ENCODE measurements around the gene TLR9. TPM values are rescaled to one million over a fixed set of nuclear protein-coding genes. Genes with fewer than 3 reads are reported as not detected.

The TLR9 gene
- total and polyA plus RNA-seq, 9 of the 15 experiments (the other 6 are each of a cell fraction or from before 2014, with no cell fraction given), result not detected

DNA sequence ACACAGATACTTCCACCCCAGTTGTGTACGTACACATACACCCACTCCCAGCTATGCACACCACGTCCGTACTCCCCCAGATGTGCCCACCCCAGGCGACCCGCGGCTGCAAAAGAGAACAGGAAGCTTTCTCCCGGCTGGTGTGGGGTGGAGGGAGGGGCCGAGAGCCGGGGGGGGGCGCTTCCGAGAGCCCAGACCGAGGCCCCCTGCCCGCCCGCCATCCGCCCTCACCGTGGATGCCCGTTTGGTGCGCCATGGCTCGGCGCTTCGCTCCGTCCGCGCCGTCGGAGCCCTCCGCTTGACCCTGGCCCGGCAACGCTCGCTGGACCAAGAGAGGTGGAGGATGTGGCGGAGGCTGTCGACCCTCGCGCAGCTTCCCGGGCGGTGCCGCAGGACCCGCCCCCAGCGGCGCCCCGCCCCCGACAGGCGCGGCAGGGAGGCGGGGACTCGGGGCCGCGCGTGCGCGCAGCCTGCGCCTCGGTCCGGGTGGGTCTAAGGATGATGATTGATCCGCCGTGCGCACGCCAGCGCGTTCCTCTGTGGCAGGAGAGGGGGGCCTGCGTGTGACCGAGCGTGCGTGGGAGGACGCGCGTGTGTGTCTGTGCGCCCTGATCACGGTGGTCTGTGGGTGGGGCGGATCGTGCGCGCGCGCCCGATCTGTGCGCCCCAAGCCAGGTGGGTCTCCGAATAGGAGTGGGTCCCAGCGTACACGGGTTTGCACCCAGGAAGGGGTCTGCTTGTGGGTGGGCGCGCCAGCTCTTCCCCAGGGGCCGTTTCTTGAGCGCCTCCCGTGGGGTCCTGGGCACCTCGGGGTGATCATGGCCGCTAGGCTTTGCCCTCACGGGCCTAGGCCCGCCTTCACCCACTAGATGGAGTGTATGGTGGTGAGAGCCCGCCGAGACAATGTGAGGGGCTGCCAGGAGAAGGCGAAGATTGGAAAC lies 13.6 kb upstream of the TLR9 start, which contains the start of gene TWF2 (continued):
- TF ChIP-seq POU5F1 (IDR thresholded peaks at IDR 0.05; ENCODE audit: borderline replicate concordance, low read depth, low read length, partially characterized antibody), result no peak
- TF ChIP-seq, protein P1, sequence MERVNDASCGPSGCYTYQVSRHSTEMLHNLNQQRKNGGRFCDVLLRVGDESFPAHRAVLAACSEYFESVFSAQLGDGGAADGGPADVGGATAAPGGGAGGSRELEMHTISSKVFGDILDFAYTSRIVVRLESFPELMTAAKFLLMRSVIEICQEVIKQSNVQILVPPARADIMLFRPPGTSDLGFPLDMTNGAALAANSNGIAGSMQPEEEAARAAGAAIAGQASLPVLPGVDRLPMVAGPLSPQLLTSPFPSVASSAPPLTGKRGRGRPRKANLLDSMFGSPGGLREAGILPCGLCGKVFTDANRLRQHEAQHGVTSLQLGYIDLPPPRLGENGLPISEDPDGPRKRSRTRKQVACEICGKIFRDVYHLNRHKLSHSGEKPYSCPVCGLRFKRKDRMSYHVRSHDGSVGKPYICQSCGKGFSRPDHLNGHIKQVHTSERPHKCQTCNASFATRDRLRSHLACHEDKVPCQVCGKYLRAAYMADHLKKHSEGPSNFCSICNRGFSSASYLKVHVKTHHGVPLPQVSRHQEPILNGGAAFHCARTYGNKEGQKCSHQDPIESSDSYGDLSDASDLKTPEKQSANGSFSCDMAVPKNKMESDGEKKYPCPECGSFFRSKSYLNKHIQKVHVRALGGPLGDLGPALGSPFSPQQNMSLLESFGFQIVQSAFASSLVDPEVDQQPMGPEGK (CRISPR knock-in tag; IDR thresholded peaks at IDR 0.05; ENCODE audit: borderline replicate concordance), result no peak
- TF ChIP-seq TEAD1 (CRISPR knock-in tag; IDR thresholded peaks at IDR 0.05), result peak in 1 of 2 experiments; percentile 60; a peak in 1 of 4 replicates
- TF ChIP-seq DDX20 (tag; IDR thresholded peaks at IDR 0.05; ENCODE audit: low read depth), result no peak
- peak; percentile 65; the same call in 1 of the 2 replicates for TF ChIP-seq RB1 (IDR thresholded peaks at IDR 0.05; ENCODE audit: low read depth)
- no peak for TF ChIP-seq STAT5B (CRISPR knock-in tag; IDR thresholded peaks at IDR 0.05)
- TF ChIP-seq, protein P2, sequence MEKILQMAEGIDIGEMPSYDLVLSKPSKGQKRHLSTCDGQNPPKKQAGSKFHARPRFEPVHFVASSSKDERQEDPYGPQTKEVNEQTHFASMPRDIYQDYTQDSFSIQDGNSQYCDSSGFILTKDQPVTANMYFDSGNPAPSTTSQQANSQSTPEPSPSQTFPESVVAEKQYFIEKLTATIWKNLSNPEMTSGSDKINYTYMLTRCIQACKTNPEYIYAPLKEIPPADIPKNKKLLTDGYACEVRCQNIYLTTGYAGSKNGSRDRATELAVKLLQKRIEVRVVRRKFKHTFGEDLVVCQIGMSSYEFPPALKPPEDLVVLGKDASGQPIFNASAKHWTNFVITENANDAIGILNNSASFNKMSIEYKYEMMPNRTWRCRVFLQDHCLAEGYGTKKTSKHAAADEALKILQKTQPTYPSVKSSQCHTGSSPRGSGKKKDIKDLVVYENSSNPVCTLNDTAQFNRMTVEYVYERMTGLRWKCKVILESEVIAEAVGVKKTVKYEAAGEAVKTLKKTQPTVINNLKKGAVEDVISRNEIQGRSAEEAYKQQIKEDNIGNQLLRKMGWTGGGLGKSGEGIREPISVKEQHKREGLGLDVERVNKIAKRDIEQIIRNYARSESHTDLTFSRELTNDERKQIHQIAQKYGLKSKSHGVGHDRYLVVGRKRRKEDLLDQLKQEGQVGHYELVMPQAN (IDR thresholded peaks at IDR 0.05; ENCODE audit: borderline replicate concordance), result peak; percentile 16; the same call in 1 of the 2 replicates
- 0 out of 2 replicates have a peak, but pooled peaks have one; percentile 29 for TF ChIP-seq GABPA (tag; conservative IDR thresholded peaks at IDR 0.05; ENCODE audit: low read depth)
- TF ChIP-seq ZBTB7A (IDR thresholded peaks at IDR 0.05; ENCODE audit: borderline replicate concordance, control insufficient read depth, low read depth, low read length), result peak; percentile 45; the same call in 1 of the 2 replicates
- TF ChIP-seq GTF2A2 (tag; IDR thresholded peaks at IDR 0.05), result no peak
- no peak for TF ChIP-seq SMAD2 (IDR thresholded peaks at IDR 0.05; ENCODE audit: low read depth, low read length)
- TF ChIP-seq CBX1 (IDR thresholded peaks at IDR 0.05; ENCODE audit: low read depth), result 0 out of 2 replicates have a peak, but pooled peaks have one; percentile 29
- TF ChIP-seq TAF1 (IDR thresholded peaks at IDR 0.05; ENCODE audit: control insufficient read depth, extremely low read depth, insufficient read depth, low read length, severe bottlenecking), result peak; percentile 26
- 0 out of 4 replicates have a peak, but pooled peaks have one; percentile 19 to 33 for TF ChIP-seq MAZ (CRISPR knock-in tag; conservative IDR thresholded peaks at IDR 0.05 in 1 of 2, IDR thresholded peaks at IDR 0.05 in 1 of 2)
- no peak for TF ChIP-seq NELFE (IDR thresholded peaks at IDR 0.05; ENCODE audit: insufficient read depth, insufficient read length)
- 0 out of 2 replicates have a peak, but pooled peaks have one; percentile 3 for TF ChIP-seq ZBTB1 (CRISPR knock-in tag; IDR thresholded peaks at IDR 0.05; ENCODE audit: borderline replicate concordance, low read depth)
- TF ChIP-seq, protein P3, sequence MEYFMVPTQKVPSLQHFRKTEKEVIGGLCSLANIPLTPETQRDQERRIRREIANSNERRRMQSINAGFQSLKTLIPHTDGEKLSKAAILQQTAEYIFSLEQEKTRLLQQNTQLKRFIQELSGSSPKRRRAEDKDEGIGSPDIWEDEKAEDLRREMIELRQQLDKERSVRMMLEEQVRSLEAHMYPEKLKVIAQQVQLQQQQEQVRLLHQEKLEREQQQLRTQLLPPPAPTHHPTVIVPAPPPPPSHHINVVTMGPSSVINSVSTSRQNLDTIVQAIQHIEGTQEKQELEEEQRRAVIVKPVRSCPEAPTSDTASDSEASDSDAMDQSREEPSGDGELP (CRISPR knock-in tag; IDR thresholded peaks at IDR 0.05; ENCODE audit: borderline replicate concordance), result peak; percentile 56; the same call in 1 of the 2 replicates
- peak; percentile 35 for TF ChIP-seq HNRNPLL (IDR thresholded peaks at IDR 0.05; ENCODE audit: low read depth, low read length, poor library complexity, severe bottlenecking)
- TF ChIP-seq POLR2A (conservative IDR thresholded peaks at IDR 0.05), result peak; percentile 73
- peak; percentile 61; the same call in 1 of the 2 replicates for TF ChIP-seq SMAD4 (CRISPR knock-in tag; conservative IDR thresholded peaks at IDR 0.05)
- TF ChIP-seq FOXJ3 (CRISPR knock-in tag; IDR thresholded peaks at IDR 0.05), result no peak

Measured in K562 (cell line).